ENCODE results near the gene APOBEC3G.

DNA sequence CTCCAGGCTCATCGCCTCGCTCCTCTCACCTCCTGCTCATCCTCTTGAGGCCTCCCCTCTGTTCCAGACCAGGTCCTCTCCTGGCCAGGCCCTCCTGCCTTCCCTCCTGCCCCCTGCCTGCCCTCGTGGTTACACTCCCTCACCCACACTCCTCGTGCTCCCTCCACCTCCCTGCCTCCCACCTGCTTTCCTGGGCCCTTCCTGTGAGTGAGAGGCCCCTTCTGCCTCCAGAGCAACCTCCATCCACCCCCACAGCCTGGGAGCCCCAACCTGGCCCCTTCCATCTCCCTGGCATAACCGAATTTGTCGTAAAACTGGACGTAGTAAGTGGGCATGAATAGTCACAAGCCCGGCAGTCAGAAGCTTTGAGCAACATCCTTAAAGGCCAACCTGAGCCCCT is 4.5 kb downstream of the APOBEC3G start:
- TF ChIP-seq POLR2A (IDR thresholded peaks at IDR 0.05; ENCODE audit: low read length) (no peak), GATA1 (IDR thresholded peaks at IDR 0.05; ENCODE audit: low read depth, low read length) (no peak)

Measured in erythroblast (primary cell).